HG02610 (cell line): ENCODE results near the gene NTSR1.

Experiments
- ATAC-seq: cut with Tn5 transposase; IDR thresholded peaks from one replicate; pipeline ENCODE4 v1.9.1; 2021; ENCODE audit warnings: mild to moderate bottlenecking, moderate library complexity; ENCODE audit not compliant: unreplicated experiment

Gene NTSR1

DNA sequence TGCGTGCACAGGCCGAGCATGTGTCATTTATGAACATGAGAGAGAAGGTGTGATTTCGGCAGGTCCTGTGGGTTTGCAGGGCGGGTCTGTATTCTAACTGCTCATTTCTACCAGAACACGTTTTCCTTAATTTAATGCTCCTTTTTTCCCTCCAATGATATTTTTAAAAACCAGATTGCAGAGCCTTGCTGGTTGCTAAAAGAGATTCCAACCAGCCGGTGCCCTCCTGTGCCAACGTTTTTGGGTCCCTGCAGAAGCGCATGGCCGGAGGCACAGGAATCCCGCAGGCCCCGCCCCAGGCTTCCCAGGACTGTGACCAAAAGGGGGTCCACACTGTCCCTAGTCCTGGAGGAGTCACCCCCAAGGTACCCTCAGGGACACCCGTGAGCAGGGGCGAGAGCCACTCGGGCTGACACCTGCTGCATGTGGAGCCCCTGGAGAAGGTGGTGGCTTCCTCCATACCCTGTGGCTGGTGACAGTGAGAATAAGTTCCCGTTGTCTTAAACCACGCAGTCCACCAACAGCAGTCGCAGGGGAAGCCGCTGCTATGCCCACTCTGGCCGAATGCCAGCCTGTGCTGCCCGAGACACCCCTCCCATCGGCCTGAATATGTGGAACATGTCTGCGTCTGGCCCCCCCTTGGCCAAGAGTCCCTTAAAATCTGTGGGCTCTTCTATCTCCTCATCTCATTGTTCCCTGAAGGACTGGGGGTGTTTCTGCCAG lies 15.7 kb upstream of the NTSR1 start:
- no peak for ATAC-seq

DNA sequence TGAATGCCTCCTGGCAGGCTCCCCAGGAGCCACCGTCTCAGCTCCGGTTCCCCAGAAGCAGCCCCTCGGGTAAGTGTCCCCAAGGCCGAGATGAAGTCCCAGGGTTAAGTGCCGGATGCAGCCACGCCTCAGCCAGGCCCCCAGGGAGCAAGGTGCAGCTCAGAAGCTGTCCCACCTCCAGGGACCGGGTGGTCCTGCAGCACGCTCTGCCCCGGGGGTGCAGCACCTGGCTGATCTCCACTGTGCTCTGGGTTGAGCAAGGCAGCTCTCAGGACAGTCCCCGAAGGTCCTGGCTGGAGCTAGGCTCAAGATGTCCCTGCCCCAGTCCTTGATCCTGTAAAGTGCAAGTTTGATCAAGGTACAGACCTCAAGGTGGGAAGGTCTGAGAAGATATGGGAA lies 15.1 kb upstream of the NTSR1 start:
- no peak for ATAC-seq

DNA sequence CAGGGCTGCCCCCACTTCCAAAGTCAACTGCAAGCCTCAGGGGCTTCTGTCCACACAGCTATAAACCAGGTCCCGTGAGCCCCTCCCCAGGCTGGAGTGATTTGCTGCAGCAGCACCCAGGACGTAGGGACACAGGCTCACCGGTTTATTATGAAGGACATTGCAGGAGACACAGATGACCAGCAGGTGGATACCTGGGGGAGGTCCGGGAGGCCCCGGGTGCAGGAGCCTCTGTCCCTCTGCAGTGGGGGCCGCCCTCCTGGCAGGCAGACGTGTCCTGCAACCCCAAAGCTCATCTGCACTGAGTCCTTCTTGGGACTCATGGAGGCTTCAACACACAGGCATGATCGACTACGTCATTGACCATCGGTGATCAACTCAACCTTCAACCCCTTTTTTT lies 14.5 kb upstream of the NTSR1 start:
- no peak for ATAC-seq

DNA sequence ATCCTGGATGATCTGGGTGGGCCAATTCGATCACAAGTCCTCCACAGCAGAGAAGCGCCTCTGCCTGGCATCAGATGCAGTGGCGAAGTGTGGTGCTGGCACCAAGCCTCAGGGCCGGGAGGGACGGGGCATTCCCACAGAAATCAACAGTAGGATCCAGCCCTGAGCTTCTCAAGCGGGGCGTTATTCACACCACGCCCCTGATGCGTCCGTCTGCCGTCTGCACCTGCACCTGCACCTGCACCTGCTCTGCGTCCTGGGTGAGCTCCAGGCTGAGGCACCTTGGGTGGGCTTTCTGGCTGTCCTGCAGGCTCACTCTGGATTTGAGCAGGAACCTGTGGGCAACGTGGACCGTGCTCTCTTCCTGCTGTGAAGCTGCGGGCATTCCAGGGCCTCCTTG lies 13.8 kb upstream of the NTSR1 start:
- no peak for ATAC-seq

DNA sequence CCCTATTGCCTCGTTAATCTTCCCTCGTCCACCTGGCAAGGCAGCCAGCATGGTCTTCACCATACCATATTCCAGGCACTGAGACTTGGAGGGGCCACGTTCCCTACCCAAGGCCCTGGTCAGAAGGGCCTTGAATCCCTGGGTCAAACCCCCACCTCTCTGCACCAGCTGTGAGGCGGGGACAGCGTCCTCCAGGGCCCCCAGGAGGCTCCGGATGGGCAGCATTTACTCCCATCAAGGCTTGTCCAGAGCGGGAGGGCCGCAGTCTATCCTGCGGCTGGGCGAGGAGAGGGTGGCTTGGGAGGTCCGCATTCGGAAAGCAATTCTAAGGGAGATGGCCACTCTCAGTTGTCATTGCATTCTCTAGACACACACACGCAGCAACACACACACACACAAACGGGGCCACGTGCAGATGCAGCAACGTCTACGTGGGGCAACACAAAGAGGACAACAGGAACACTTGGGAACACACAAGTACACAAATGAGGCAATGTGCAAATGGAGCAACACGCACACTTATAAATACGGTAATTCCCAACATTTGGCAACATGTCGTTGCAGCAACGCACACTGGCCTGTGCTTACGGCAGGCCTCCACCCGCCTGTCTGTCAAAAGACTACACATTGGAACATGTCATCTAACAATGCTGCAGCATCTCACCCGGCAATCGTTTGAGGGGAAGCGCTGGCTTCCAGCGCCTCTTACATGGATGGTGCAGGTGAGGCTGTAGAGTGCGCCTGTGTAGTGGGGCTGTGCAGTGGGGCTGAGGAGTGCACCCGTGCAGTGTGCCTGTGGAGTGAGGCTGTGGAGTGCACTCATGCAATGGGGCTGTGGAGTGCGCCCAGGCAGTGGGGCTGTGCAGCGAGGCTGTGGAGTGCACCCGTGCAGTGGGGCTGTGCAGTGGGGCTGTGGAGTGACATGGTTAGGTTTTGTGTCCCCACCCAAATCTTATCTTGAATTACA lies 12.9 kb upstream of the NTSR1 start:
- ATAC-seq = no peak

DNA sequence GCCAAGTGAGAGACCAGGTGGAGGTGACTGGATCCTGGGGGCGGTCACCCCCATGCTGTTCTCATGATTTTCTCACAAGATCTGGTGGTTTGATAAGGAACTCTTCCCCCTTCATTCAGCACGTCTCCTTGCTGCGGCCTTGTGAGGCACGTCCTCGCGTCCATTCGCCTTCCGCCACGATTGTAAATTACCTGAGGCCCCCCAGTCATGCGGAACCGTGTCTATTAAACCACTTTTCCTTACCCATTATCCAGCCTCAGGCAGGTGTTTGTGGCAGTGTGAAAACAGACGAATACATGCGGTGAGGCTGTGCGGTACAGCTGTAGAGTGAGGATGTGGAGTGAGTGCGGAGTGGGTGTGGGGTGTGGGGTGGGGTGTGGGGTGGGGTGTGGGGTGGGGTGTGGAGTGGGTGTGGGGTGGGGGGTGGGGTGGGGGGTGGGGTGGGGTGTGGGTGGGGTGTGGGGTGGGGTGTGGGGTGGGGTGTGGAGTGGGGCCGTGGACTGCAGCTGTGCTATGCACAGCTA lies 12.1 kb upstream of the NTSR1 start:
- ATAC-seq = no peak

DNA sequence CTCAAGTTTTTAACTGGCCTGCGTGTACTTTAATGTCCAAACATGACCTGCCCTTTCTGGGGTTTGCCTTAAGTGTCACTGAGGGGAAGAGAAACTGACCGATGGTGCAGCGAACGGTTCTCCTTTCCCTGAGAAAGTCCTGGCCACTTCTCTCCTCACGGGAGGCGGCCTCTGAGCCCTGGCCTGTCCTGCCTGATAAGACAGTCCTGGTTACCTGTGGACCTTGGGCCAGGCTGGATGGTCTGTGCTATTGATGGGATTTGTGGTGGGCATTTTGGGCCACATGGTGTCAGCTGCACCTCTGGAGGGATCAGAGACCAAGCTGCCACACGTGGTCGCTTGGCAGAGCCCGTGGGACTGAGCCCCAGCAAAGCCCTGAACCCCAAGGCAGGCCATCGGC lies 11.6 kb upstream of the NTSR1 start:
- no peak for ATAC-seq

DNA sequence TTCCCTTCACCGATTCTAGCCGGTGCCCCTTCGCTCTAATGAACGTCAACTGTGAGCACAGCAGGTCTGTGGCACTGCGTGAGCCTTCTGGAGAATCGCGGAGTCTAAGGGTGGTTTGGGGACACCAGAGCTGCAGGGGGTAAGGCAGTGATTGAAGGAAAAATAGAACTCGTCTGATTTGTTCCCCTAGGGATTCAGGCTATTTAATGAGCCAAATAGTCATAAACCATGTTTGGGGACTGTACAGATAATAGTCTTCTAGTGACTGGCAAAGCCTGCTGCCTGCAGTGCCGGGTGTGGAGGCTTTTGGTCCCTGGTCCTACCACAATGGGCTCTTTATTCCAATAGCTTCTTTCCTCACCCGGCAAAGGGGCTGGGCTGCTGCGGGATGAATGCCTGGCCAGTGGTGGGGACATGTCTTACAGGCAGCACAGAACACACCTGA lies 11.1 kb upstream of the NTSR1 start:
- no peak for ATAC-seq

DNA sequence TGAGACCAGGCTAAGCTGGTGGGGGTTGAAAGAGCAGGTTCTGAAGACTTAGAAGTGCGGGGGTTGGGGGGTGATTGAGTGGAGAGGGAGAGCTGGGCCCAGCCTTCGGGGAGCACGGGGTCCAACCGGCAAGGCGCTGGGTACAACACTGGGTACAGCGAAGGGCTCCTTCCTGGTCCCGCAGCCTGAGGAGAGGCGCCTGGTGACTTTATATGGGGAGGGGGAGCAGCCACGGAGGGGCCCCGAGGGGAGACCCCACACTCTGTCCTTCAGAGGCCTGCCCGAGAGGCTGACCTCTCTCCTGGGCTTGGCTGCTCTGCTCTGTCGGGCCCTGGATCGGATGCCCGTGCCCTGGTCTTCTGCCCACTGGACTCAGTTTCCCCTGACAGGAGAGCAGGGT lies 10.4 kb upstream of the NTSR1 start:
- no peak for ATAC-seq

DNA sequence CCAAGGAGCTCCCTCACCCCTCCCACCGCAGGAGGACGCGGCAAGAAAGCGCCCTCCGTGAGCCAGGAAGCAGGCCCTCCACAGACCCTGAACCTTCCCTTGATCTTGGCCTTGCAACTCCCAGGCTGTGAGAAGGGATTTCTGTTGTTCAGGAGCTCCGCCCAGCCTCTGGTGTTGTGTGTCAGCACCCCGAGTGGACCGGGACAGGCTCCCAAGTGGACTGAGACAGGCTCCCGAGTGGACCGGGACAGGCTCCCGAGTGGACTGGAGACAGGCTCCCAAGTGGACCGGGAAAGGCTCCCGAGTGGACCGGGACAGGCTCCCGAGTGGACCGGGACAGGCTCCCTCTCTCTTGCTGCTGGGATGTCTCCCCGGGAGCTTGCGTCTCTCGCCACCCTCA lies 9.3 kb upstream of the NTSR1 start:
- no peak for ATAC-seq

DNA sequence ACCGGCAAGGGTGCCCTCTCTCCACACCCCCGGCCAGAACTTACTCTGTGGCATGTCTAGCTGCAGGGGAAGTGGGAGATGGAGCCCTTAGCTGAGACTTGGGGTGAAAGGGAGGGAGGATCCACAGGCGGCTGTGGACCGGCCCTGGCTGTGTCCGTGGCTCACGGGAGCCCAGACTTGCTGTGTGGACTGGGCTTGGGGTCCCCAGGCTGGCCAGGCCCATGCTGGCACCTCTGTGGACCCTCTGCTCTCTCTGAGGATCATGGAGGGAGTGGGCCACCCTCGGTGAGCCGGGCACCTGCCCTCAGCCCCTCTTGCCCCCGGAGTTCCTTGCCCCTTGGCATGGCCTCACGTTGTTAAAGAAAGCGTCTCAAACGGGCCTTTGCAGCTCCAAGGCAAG lies 8.9 kb upstream of the NTSR1 start:
- ATAC-seq = no peak

DNA sequence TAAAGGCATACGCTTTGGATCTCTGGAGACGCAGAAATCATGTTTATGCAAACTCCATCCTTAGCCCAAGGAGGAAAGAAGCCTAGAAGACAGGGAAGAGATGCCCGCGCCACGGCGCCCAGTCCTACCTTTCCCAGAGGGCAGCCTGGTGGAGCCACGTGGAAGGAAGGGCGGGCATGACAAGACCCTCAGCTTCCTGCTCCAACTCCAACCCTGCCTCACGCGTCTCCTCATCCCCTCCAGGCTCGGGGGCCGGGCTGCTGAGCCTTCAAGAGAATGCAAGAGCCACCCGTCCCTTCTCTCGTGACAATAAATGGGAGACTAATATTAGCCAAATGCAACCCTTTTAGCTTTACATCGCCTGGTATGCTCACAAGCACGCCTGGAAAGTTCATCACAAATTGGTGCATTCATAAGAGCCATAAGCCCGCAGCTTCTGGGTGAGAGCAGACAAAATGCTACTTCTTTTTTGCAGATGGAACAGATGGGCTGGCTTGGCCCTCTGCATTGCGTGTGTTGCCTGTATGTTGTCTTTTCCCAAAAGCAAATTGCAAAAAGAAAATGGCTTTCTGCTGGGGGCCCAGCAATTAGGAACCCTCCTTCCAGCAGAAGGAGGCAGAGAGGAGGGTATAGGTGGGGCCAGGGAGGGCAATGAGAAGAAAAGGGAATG lies 8.2 kb upstream of the NTSR1 start:
- ATAC-seq = no peak

DNA sequence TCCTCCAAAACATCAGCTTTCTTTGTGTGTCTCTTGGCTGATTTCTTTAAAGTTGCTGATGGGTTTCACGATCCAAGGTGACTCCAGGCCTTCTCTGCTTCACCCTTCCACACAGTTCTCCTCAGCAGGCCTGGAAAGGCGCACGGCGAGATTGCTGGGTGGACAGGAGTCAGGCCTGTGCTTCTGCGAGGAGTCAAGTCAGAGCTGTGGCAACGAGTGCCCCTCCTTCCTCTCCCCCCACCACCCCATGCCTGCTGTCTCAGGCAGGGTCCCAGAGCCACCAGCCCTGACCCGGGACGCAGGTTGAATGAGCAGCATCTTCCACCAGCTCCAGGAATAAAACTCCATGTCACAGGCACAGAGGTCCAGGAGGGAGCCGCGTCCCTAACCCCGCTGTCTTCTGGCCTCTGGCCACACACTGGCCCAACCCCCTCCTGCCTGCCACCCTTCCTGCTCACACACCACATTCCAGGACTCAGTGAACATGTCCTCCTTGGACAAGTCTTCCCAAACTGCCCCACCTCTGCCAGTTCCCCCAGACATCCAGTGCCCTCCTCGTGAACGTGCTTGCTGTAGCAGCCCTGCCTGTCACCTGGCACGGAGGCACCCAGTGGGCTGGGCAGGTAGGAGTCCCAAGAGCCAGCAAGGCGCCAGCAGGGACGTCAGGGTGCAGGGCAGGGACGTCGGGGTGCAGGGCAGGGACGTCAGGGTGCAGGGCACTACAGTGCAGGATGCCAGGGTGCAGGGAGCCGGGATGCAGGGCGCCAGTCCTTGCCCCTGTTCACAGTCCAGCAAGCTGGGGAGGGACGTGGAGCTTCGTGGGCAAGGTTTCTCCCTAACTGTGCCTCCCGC lies 7.2 kb upstream of the NTSR1 start:
- no peak for ATAC-seq

DNA sequence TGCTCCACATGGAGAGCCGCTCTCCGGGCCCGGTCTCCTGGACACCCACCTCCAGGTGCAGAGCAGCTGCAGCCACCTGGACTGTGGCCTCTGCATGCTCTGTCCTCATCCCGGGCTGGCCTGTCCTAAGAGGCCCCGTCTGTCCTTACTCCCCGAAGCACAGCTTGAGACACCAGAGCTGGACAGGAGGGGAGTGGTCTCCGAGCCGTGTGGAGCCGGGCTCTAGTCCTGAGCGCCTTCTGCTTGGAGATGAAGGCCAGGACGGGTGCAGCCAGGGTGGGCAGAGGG lies 6.7 kb upstream of the NTSR1 start:
- no peak for ATAC-seq

DNA sequence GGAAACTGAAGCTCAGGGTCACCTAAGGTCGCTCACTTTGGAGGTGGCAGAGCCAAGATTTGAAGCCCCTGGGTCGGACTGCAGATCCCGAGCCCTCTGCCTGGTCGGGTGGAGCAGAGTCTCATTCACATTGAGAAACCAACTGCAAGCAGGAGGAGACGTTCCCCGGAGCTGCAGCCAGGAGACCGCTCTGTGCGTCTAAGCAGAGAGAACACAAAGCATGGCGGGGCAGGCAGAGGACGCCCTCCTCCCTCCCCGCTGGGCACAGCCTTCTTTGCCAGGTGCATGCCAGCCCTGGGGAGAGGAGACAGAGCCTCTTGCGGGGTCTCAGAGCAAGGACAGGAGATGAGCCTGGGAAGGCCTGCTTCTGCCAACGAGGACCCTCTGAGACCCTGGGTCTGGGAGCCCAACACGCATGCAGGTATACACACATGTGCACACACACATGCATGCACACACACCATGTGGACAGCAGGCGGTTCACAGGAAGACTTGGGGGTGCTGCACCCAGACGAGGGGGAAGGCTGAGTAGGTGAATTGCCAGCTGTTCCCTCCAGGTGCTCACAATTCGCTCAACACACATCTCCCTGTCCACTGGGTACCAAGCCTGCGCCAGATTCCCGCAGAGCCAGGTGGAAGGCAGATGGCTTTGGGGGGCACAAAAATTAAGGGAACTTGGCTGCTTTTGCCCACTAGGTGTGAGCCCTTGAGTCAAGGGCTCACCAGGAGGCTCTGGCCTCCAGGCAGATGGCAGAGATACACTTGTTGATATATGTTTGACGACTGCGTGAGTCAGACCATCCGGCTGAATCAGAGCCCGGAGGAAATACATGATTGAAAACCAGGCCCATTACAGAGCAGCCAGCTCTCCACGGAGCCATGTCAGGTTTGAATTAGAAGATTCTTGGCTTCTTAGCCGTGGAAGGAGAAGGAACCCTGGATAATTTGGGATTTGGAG lies 5.5 kb upstream of the NTSR1 start:
- no peak for ATAC-seq

DNA sequence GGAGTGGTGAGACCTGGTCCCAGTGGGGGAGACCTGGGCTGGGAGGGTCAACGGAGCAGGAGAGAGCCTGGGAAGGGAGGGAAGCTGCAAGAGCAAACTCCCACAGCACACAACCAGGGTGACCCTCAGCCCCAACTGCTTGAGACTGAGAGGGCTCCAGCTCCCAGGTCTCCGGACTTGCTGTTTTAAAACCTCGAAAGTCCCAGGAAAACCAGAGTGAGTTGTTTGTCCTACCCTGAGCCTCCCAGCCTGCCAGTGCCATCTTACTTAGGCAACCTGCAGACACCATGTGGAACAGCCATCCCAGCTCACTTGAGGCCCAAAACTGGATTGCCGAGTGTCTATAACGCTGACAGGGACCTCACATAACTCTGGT lies 4.8 kb upstream of the NTSR1 start:
- ATAC-seq = no peak

DNA sequence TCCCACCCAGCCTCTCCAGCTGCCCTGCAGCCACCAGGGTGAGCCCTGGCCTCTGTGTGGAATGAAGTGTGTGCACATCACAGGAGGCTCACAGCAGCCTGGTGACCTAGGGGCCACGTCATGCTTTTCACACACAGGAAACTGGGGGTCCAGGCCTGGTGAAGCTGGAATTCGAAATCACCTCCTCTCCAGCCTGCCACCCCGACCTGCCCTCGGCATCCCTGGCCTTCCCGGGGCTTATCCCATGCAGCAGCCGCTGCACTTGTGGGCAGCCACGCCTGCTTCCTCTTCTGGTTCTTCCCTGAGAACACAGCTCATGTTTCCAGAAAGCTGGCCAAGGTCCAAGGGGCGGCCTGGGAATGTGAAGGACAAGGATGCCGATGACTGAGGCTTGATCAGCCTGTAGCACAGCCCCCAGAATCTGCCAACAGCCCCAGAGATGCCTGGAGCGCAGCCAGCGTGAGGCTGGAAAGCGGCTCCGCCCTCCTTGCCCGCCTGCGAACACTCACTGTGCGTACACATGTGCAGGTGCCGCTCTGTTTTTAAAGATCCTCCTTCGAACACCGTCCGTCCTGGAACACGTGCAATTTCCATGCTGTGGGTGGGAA lies 4.2 kb upstream of the NTSR1 start:
- no peak for ATAC-seq

DNA sequence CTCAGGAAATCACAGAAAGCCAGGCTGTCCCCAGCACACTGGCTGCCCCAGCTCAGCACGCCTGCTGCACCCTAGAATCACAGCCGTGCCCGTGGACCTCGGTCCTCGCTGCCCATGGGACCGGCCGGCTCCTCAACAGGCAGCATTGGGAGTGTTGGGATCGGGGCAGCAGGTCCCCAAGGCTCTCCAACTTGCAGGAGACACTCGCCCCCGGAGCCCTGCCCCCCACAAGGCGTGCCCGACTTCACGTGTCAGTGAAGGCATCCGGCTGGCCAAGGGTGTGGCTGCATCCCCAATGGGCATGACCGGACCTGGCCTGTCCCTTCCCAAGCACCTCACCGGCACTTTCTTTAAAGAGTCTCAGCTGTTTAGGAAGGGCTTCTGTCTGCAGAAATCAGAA lies 3.0 kb upstream of the NTSR1 start:
- no peak for ATAC-seq

DNA sequence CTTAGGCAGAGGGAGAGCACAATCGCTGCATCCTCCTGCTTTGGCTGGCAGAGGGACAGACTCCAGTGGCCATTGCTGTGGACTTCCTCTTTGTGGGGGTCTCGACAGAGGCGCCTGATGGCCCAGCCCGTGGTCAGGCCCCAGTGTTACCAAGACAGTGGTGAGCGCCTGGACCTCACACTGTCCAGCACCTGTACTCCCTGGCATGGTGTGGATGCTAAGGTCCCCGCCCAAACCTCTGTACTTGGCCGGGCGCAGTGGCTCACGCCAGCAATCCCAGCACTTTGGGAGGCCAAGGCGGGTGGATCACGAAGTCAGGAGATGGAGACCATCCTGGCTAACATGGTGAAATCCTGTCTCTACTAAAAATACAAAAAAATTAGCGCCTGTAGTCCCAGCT lies 2.3 kb upstream of the NTSR1 start:
- ATAC-seq = no peak
